Prostate gland (tissue), 2 donors: Measurements from ENCODE around the gene ANKRD13D.

ENCODE experiments used
- CTCF ChIP-seq, 4 experiments: fragments of 200-600 bp in 2 of 4; fragments of 450-650 bp in 2 of 4; sonication (generic) in 2 of 4; IDR thresholded peaks; 1 replicate in 3 of 4; 2 replicates in 1 of 4; pipeline ENCODE4 v1.5.1; 2016 to 2019; ENCODE audit warnings: antibody characterized with exemption in 4 of 4, mild to moderate bottlenecking in 2 of 4, moderate library complexity in 2 of 4
- POLR2A ChIP-seq: fragments of 450-650 bp; IDR thresholded peaks from one replicate; pipeline ENCODE4 v1.6.1; 2016; ENCODE audit warnings: antibody characterized with exemption, mild to moderate bottlenecking
- POLR2AphosphoS5 ChIP-seq: sonication (generic); formaldehyde crosslinking; IDR thresholded peaks from one replicate; pipeline ENCODE4 v1.6.1; 2017; ENCODE audit warnings: antibody characterized with exemption

GRCh38 chr11:67261640-67261945 is 27.5 kb upstream of the ANKRD13D start:
- TF ChIP-seq CTCF (IDR thresholded peaks at IDR 0.05) (no peak), POLR2A (no peak), POLR2AphosphoS5 (no peak)
